Pancreas (tissue), 10 donors: ENCODE measurements around the gene CCR2. TPM values are rescaled to one million over a fixed set of nuclear protein-coding genes. Genes with fewer than 3 reads are reported as not detected.

Experiments used
- ATAC-seq, 4 donors: fragments of 200-7000 bp; cut with Tn5 transposase; one replicate each; pipeline versions ENCODE4 v1.8.0 to v1.9.1; 2020; ENCODE audit warnings: mild to moderate bottlenecking in 4 of 4, moderate library complexity in 4 of 4
- DNase-seq, 6 donors: peaks; one replicate each; pipeline ENCODE4 v3.0.0-alpha.2; 2020
- FAIRE-seq: peaks from 2 replicates; lab custom pipeline; 2012; peaks lifted over from hg19 to GRCh38; lab: Jason Lieb, UNC
- H3K27ac ChIP-seq, 4 donors: fragments of 200-600 bp; sonication (generic); 1 replicate in 3 of 4; 2 replicates in 1 of 4; pipeline versions ENCODE4 v1.5.0 to v1.8.0; 2020
- H3K27me3 ChIP-seq, 4 donors: fragments of 200-600 bp; one replicate each; pipeline ENCODE4 v1.8.0; 2021
- H3K36me3 ChIP-seq, 3 donors: fragments of 200-600 bp; sonication (generic) in 1 of 3; one replicate each; pipeline versions ENCODE4 v1.5.0 to v1.8.0; 2020 to 2021
- H3K4me1 ChIP-seq, 3 donors: fragments of 200-600 bp; one replicate each; pipeline ENCODE4 v1.8.0; 2021
- H3K4me3 ChIP-seq, 4 donors: fragments of 200-600 bp; sonication (generic) in 2 of 4; one replicate each; pipeline versions ENCODE4 v1.5.0 to v1.8.0; 2020 to 2021
- H3K9me3 ChIP-seq, 4 donors: fragments of 200-600 bp; one replicate each; pipeline ENCODE4 v1.8.0; 2021
- CTCF ChIP-seq, 4 donors: fragments of 200-600 bp; sonication (generic) in 3 of 4; IDR thresholded peaks; one replicate each; pipeline versions ENCODE4 v1.5.0 to v1.8.0; 2021; ENCODE audit warnings: antibody characterized with exemption in 4 of 4
- WGBS, 2 donors: extraction: QIAGEN DNeasy Blood & Tissue Kit; methylation state at CpG; one replicate each; pipeline ENCODE4 v1.1.7; 2013; 5-methylcytosine and 5-hydroxymethylcytosine counted together
- intact Hi-C, 3 donors: fragments of 100-400 bp; cut with DNase I; formaldehyde crosslinking; loops; one replicate each; pipeline versions ENCODE4 v1.11.1 to v1.14.2; 2022
- polyA plus RNA-seq, 2 donors: library from polyadenylated mRNA; stranded (reverse); fragments of 200-250 nt; gene quantifications; one replicate each; pipeline ENCODE4 v1.2.3, GENCODE V29; 2013
- total RNA-seq, 6 donors: library from RNA; stranded (reverse); fragmentation: NEBNext Ultra II Directional in 4 of 6; extraction: Animal tissue kit (Norgen Biotek cat#: 25700) in 4 of 6; gene quantifications; one replicate each; pipeline versions ENCODE4 v1.2.1 to v1.2.4, GENCODE V29; 2021 to 2023
- donor health status: healthy with polysubstance abuse.
- donor health status: DM: no; HTN: no; CAD: no; lungs with moderate emphysema.
- donor health status: DM: no; HTN: no; CAD: no.
- donor health status: control.
- donor health status: control.
- donor health status: Bipolar disorder and iron deficiency.
- donor health status: DM: yes; HTN: yes; CAD: no.
- donor health status: DM: no; HTN: no; CAD: no.
- donor health status: DM: no; HTN: no; CAD: no.
- donor health status: DM: yes; HTN: yes; CAD: no.

Gene CCR2
- total and polyA plus RNA-seq, 8 donors: 0.14 to 3.5 (median 0.26) TPM

DNA sequence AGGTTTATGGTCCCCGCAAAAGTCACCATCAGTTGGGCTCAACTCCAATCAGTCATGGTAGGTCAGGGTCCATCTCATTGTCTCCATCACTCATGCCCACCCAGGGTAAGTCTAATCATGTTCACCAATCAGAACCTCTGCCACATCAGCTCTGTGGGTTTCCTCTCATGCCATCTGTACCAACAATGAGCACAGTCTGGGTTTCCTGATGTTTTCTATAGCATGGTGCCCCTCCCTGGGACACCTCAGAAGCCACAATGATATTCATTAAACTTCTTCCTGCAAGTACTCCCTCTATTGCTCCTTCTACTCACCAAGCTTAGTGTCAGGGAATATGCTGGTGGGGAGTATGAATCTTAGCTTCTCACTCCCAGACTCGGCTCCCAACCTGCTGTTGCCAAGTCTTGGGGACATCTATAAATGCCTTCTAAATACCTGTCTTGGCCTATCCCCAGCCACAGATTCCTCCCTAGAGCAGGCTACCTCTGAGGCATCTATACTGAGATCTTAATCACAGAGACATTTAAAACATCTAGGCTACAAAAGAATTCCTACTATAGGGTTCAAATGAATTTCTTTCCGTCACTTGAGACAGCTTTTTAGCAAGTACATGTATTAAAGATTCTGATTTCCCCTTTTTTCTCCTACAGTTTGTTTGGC, 5.0 kb upstream of the CCR2 start:
- intact Hi-C loops: no loop called here
- Histone ChIP-seq H3K36me3 (no peaks in the 10 kb centered on the region), H3K4me1 (no peaks in the 10 kb centered on the region), H3K4me3 (no peak overlapping the region), H3K27me3 (peaks cover 0 to 6% (median 0%) of the 10 kb centered on the region in 4 donors), H3K27ac (no peak overlapping the region), H3K9me3 (no peaks in the 10 kb centered on the region)
- TF ChIP-seq CTCF (IDR thresholded peaks at IDR 0.05): no peak
- WGBS, 2 donors: 78 to 83% methylated on average over 3 of the region's 3 CpGs
- FAIRE-seq: no peak
- no peak for ATAC-seq
- no peak for DNase-seq

- Histone ChIP-seq H3K27me3 (peaks cover 0 to 6% (median 0%) of the 10 kb centered on the region in 4 donors), H3K9me3 (no peaks in the 10 kb centered on the region), H3K4me3 (no peak overlapping the region), H3K36me3 (no peaks in the 10 kb centered on the region), H3K27ac (no peak overlapping the region), H3K4me1 (no peaks in the 10 kb centered on the region)
- intact Hi-C loops: no loop called here
- no peak for TF ChIP-seq CTCF (IDR thresholded peaks at IDR 0.05)
- ATAC-seq (no peak), DNase-seq (no peak), FAIRE-seq (no peak)
- 58 to 62% methylated on average over 2 of the region's 2 CpGs for WGBS, 2 donors
Observed at GRCh38 chr3:46349484-46350261, 4.2 kb upstream of the CCR2 start.

DNA sequence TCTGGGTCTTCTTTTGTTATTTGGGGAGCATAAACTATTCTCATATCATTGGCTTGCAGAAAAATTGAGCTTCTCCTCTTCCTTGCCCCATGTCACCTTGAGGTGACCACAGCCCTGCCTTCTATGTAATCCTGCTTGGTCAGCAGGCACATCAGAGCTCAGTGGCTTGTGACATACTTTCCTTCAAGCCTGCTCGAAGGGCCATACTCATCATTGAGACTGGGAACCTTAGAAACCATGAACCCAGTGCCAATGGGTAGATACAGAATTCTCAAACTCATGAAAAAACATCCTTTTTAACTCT, 3.7 kb upstream of the CCR2 start:
- H3K36me3 ChIP-seq: no peaks in the 10 kb centered on the region
- 50 to 54% methylated on average over 1 of the region's 1 CpG for WGBS, 2 donors
- no peaks in the 10 kb centered on the region for H3K9me3 ChIP-seq
- intact Hi-C loops: no loop called here
- H3K27me3 ChIP-seq: peaks cover 0 to 6% (median 0%) of the 10 kb centered on the region in 4 donors
- no peaks in the 10 kb centered on the region for H3K4me1 ChIP-seq
- FAIRE-seq: no peak
- H3K27ac ChIP-seq: no peak overlapping the region
- TF ChIP-seq CTCF (IDR thresholded peaks at IDR 0.05): no peak
- no peak for ATAC-seq
- no peak for DNase-seq
- H3K4me3 ChIP-seq: no peak overlapping the region

- no peak overlapping the region for H3K27ac ChIP-seq
- DNase-seq (no peak), ATAC-seq (no peak), FAIRE-seq (no peak)
- no peaks in the 10 kb centered on the region for H3K4me1 ChIP-seq
- no peak overlapping the region for H3K4me3 ChIP-seq
- TF ChIP-seq CTCF (IDR thresholded peaks at IDR 0.05): no peak
- no peaks in the 10 kb centered on the region for H3K36me3 ChIP-seq
- H3K27me3 ChIP-seq: peaks cover 0 to 6% (median 0%) of the 10 kb centered on the region in 4 donors
- intact Hi-C loops: no loop called here
- no peaks in the 10 kb centered on the region for H3K9me3 ChIP-seq
- 72 to 84% methylated on average over 3 of the region's 3 CpGs for WGBS, 2 donors
Observed at GRCh38 chr3:46351646-46352045, 2.3 kb upstream of the CCR2 start.

DNA sequence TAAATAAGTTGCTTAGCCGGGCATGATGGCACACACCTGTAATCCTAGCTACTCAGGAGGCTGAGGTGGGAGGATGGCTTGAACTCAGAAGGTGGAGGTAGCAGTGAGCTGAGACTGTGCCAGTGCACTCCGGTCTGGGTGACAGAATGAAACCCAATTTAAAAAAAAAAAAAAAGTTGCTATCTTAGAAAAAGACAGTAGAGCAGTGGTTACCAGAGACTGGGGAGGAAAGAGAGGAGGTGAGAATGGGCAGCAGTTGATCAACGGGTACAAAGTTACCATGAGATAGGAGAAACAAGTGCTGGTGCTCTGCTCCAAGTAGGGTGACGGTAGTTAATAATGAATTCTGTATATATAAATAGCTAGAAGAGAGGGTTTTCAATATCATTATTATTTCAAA, 821 bp upstream of the CCR2 start:
- H3K4me3 ChIP-seq: no peak overlapping the region
- no peak overlapping the region for H3K27ac ChIP-seq
- H3K4me1 ChIP-seq: no peaks in the 10 kb centered on the region
- intact Hi-C loops: no loop called here
- no peak for TF ChIP-seq CTCF (IDR thresholded peaks at IDR 0.05)
- peaks cover 0 to 6% (median 0%) of the 10 kb centered on the region in 4 donors for H3K27me3 ChIP-seq
- ATAC-seq: no peak
- DNase-seq: no peak
- H3K36me3 ChIP-seq: no peaks in the 10 kb centered on the region
- no peak for FAIRE-seq
- 60 to 71% methylated on average over 4 of the region's 4 CpGs for WGBS, 2 donors
- no peaks in the 10 kb centered on the region for H3K9me3 ChIP-seq
